Vagina (tissue), 2 donors: Measurements from ENCODE around the gene SIGLEC10.

Experiments
- POLR2A ChIP-seq, 2 donors: fragments of 450-650 bp; IDR thresholded peaks; one replicate each; pipeline ENCODE4 v1.6.1; 2017; ENCODE audit warnings: antibody characterized with exemption in 2 of 2, mild to moderate bottlenecking in 2 of 2, moderate library complexity in 2 of 2
- TF ChIP-seq, protein P1 (sequence below), 3 experiments: fragments of 450-650 bp in 2 of 3; fragments of 200-600 bp in 1 of 3; sonication (generic) in 1 of 3; IDR thresholded peaks; one replicate each; pipeline ENCODE4 v1.5.1; 2017 to 2019; ENCODE audit warnings: antibody characterized with exemption in 3 of 3, mild to moderate bottlenecking in 2 of 3, moderate library complexity in 2 of 3

GRCh38 chr19:51407511-51408131 lies 9.8 kb downstream of the SIGLEC10 start:
- TF ChIP-seq, protein P1, sequence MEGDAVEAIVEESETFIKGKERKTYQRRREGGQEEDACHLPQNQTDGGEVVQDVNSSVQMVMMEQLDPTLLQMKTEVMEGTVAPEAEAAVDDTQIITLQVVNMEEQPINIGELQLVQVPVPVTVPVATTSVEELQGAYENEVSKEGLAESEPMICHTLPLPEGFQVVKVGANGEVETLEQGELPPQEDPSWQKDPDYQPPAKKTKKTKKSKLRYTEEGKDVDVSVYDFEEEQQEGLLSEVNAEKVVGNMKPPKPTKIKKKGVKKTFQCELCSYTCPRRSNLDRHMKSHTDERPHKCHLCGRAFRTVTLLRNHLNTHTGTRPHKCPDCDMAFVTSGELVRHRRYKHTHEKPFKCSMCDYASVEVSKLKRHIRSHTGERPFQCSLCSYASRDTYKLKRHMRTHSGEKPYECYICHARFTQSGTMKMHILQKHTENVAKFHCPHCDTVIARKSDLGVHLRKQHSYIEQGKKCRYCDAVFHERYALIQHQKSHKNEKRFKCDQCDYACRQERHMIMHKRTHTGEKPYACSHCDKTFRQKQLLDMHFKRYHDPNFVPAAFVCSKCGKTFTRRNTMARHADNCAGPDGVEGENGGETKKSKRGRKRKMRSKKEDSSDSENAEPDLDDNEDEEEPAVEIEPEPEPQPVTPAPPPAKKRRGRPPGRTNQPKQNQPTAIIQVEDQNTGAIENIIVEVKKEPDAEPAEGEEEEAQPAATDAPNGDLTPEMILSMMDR (IDR thresholded peaks at IDR 0.05) = no peak
- no peak for TF ChIP-seq POLR2A (IDR thresholded peaks at IDR 0.05)
